GM23338 (cell line): Measurements from ENCODE around the gene ZCCHC8. TPM values are rescaled to one million over a fixed set of nuclear protein-coding genes. Genes with fewer than 3 reads are reported as not detected.

Source experiments
- ATAC-seq: fragments of 200-7000 bp; cut with Tn5 transposase; 3 replicates; pipeline ENCODE4 v1.9.1; 2020
- DNase-seq: peaks from one replicate; pipeline ENCODE4 v3.0.0-alpha.2; 2015; ENCODE audit warnings: low spot score
- H2AFZ ChIP-seq: fragments of 200-600 bp; sonication (generic); 2 replicates; pipeline ENCODE4 v1.8.0; 2016; ENCODE audit warnings: antibody characterized with exemption, mild to moderate bottlenecking, moderate library complexity
- H3F3A ChIP-seq: fragments of 200-600 bp; sonication (generic); replicated peaks from 2 replicates; pipeline ENCODE4 v1.8.0; 2017; ENCODE audit warnings: antibody characterized with exemption, mixed run types, low read depth
- H3K27ac ChIP-seq: fragments of 200-600 bp; sonication (generic); 2 replicates; pipeline ENCODE4 v1.6.1; 2016; ENCODE audit warnings: low read depth
- H3K27me3 ChIP-seq: fragments of 200-600 bp; sonication (generic); 2 replicates; pipeline ENCODE4 v1.8.0; 2016; ENCODE audit warnings: mild to moderate bottlenecking, mixed run types, moderate library complexity; ENCODE audit not compliant: insufficient read depth
- H3K36me3 ChIP-seq: fragments of 200-600 bp; sonication (generic); 2 replicates; pipeline ENCODE4 v1.8.0; 2016; ENCODE audit warnings: mild to moderate bottlenecking; ENCODE audit not compliant: insufficient read depth
- H3K4me1 ChIP-seq: fragments of 200-600 bp; sonication (generic); 2 replicates; pipeline ENCODE4 v1.8.0; 2016; ENCODE audit warnings: mild to moderate bottlenecking, moderate library complexity; ENCODE audit not compliant: insufficient read depth
- H3K4me2 ChIP-seq: fragments of 200-600 bp; sonication (generic); 2 replicates; pipeline ENCODE4 v1.7.1; 2017; ENCODE audit warnings: mixed run types
- H3K4me3 ChIP-seq: fragments of 200-600 bp; sonication (generic); 2 replicates; pipeline ENCODE4 v1.6.1; 2016; ENCODE audit warnings: mixed run types
- H3K79me2 ChIP-seq: fragments of 200-600 bp; sonication (generic); replicated peaks from 2 replicates; pipeline ENCODE4 v1.8.0; 2017; ENCODE audit warnings: mild to moderate bottlenecking; ENCODE audit not compliant: insufficient read depth
- H3K9me2 ChIP-seq: fragments of 200-600 bp; sonication (generic); 2 replicates; pipeline ENCODE4 v1.8.0; 2017; ENCODE audit not compliant: insufficient read depth
- H4K20me1 ChIP-seq: fragments of 200-600 bp; sonication (generic); replicated peaks from 2 replicates; pipeline ENCODE4 v1.8.0; 2017; ENCODE audit warnings: mild to moderate bottlenecking; ENCODE audit not compliant: insufficient read depth
- H3K27ac Mint-ChIP-seq: 2 replicates; pipeline ENCODE4 v1.8.0; 2020; ENCODE audit warnings: inconsistent platforms, mild to moderate bottlenecking, moderate library complexity, mixed read lengths
- H3K27me3 Mint-ChIP-seq: 3 replicates; pipeline ENCODE4 v1.8.0; 2022; ENCODE audit warnings: low read depth, mild to moderate bottlenecking, moderate library complexity, mixed read lengths, inconsistent platforms; ENCODE audit not compliant: insufficient read depth, poor library complexity
- H3K36me3 Mint-ChIP-seq: 3 replicates; pipeline ENCODE4 v1.8.0; 2021; ENCODE audit warnings: low read depth, mild to moderate bottlenecking, inconsistent platforms, moderate library complexity, mixed read lengths
- H3K4me1 Mint-ChIP-seq: 3 replicates; pipeline ENCODE4 v1.8.0; 2020; ENCODE audit warnings: mild to moderate bottlenecking, inconsistent platforms, mixed read lengths
- H3K4me3 Mint-ChIP-seq: 3 replicates; pipeline ENCODE4 v1.8.0; 2021; ENCODE audit warnings: moderate library complexity, mild to moderate bottlenecking, inconsistent platforms, mixed read lengths
- H3K9me3 Mint-ChIP-seq: 3 replicates; pipeline ENCODE4 v1.8.0; 2020; ENCODE audit warnings: moderate library complexity, mild to moderate bottlenecking, inconsistent platforms, mixed read lengths
- CREB1 ChIP-seq: fragments of 250-450 bp; sonication (Bioruptor Pico); IDR thresholded peaks from 2 replicates; pipeline ENCODE4 v1.5.0; 2020; ENCODE audit warnings: low read depth, mild to moderate bottlenecking, moderate library complexity
- CTCF ChIP-seq, 2 experiments: fragments of 200-600 bp in 1 of 2; sonication (generic) in 1 of 2; conservative IDR thresholded peaks; 2 replicates each; pipeline versions ENCODE4 v1.5.1 to v1.6.1; 2016 to 2017; ENCODE audit warnings: antibody characterized with exemption in 2 of 2, low read depth in 2 of 2, mild to moderate bottlenecking in 2 of 2, moderate library complexity in 1 of 2
- ETS1 ChIP-seq: IDR thresholded peaks from 2 replicates; pipeline ENCODE4 v1.6.1; 2016; ENCODE audit warnings: antibody characterized with exemption
- EZH2phosphoT487 ChIP-seq: fragments of 200-600 bp; sonication (generic); IDR thresholded peaks from one replicate; pipeline ENCODE4 v1.8.1; 2018; ENCODE audit warnings: antibody characterized with exemption; ENCODE audit not compliant: unreplicated experiment
- NANOG ChIP-seq: IDR thresholded peaks from 2 replicates; pipeline ENCODE4 v1.6.1; 2016; ENCODE audit warnings: antibody characterized with exemption, borderline replicate concordance
- POLR2AphosphoS5 ChIP-seq: IDR thresholded peaks from 2 replicates; pipeline ENCODE4 v1.6.1; 2016; ENCODE audit warnings: antibody characterized with exemption, low read depth
- STAT1 ChIP-seq: IDR thresholded peaks from one replicate; pipeline ENCODE4 v1.6.1; 2016; ENCODE audit warnings: antibody characterized with exemption; ENCODE audit not compliant: unreplicated experiment
- ZNF331 ChIP-seq: fragments of 250-450 bp; sonication (Bioruptor Pico); IDR thresholded peaks from 2 replicates; pipeline ENCODE4 v1.5.0; 2020; ENCODE audit warnings: low read depth, mild to moderate bottlenecking, moderate library complexity
- ZNF462 ChIP-seq: fragments of 250-450 bp; sonication (Bioruptor Pico); IDR thresholded peaks from 2 replicates; pipeline ENCODE4 v1.5.0; 2020; ENCODE audit warnings: mild to moderate bottlenecking, moderate library complexity
- long read RNA-seq: library from polyadenylated mRNA; unstranded; transcript quantifications from one replicate; pipeline ENCODE4 v2.0.0, GENCODE V29; 2020; ENCODE audit not compliant: unreplicated experiment
- polyA plus RNA-seq: library from polyadenylated mRNA; unstranded; fragments of >200 nt; fragmentation: Nextera tagmentation; extraction: Ambion mirVana; gene quantifications from 2 replicates; pipeline ENCODE4 v1.2.1, GENCODE V29; 2016
- total RNA-seq: library from RNA; depleted of rRNA; stranded (reverse); fragments of >200 nt; shearing (Covaris generic); gene quantifications from 2 replicates; pipeline ENCODE4 v1.2.3, GENCODE V29; 2014; rRNA removed

The ZCCHC8 gene
- total RNA-seq (21.7 and 39.0 TPM in 2 replicates), polyA plus RNA-seq (23.9 and 24.8 TPM in 2 replicates)
- long read RNA-seq, transcript ZCCHC8-210 (14 exons, 2,955 nt): major isoform, 5 of 11 reads
- long read RNA-seq, partial matches to known transcripts: 1 of 11 reads
- long read RNA-seq, other reads (novel, unspliced or antisense): 5 of 11 reads

GRCh38 chr12:122500685-122501488 is at the start of gene ZCCHC8:
TSS of gene ZCCHC8 (minus strand) at chr12:122500932. CDS start at chr12:122500840, 92 bp downstream.
- Mint-ChIP-seq H3K27me3 (peaks cover 11% of the 10 kb centered on the region), H3K4me3 (peak within 1 kb of the TSS; percentile 98), H3K36me3 (peaks cover 63% of the 10 kb centered on the region), H3K4me1 (peaks cover 20% of the 10 kb centered on the region), H3K27ac (peak within 1 kb of the TSS; percentile 99), H3K9me3 (no peaks in the 10 kb centered on the region)
- Histone ChIP-seq H3K4me2 (peak within 1 kb of the TSS; percentile 87), H3K79me2 (peaks cover 42% of the 10 kb centered on the region), H3K4me3 (peak within 1 kb of the TSS; percentile 78), H4K20me1 (peaks cover 4% of the 10 kb centered on the region), H2AFZ (peak within 1 kb of the TSS; percentile 33; the same call in 1 of the 2 replicates), H3K9me2 (no peaks in the 10 kb centered on the region), H3F3A (peaks cover 33% of the 10 kb centered on the region), H3K4me1 (peaks cover 5% of the 10 kb centered on the region), H3K27me3 (no peaks in the 10 kb centered on the region), H3K36me3 (peaks cover 27% of the 10 kb centered on the region), H3K27ac (peak within 1 kb of the TSS; percentile 93)
- peak; percentile 91 for ATAC-seq
- TF ChIP-seq ZNF462 (no peak), ETS1 (peak; percentile 99), CTCF (conservative IDR thresholded peaks at IDR 0.05; ENCODE audit: low read depth in 2 of 2) (peak; percentile 28 to 47; a peak in 2 of 4 replicates), POLR2AphosphoS5 (peak; percentile 86), EZH2phosphoT487 (no peak), NANOG (peak; percentile 28; the same call in 1 of the 2 replicates), ZNF331 (no peak), STAT1 (no peak), CREB1 (CRISPR knock-in tag) (peak; percentile 73)
- DNase-seq: peak; percentile 100
